Midbrain (tissue), 1 donor: Measurements from ENCODE around the gene PCDH12.
A peak's percentile ranks its signal among the peaks of the same experiment; 100 is the strongest.
"Not testable (repeated sequence)": the region's sequence is repeated elsewhere in the genome, so short reads cannot be mapped to it uniquely, and the experiment has no call there.

Source experiments
- DNase-seq: peaks from one replicate; lab custom pipeline; 2025; lab: John Stamatoyannopoulos, UW

PCDH12 gene

GRCh38 chr5:141940695-141941271, 17.2 kb downstream of the PCDH12 start:
- no peak for DNase-seq

- no peak for DNase-seq
Observed at GRCh38 chr5:141935538-141935937, 22.5 kb downstream of the PCDH12 start.

GRCh38 chr5:141934099-141934844, 23.7 kb downstream of the PCDH12 start:
- no peak for DNase-seq

GRCh38 chr5:141933151-141933550, 24.9 kb downstream of the PCDH12 start:
- DNase-seq, result no peak

- no peak for DNase-seq
Observed at GRCh38 chr5:141931694-141932093, 26.3 kb downstream of the PCDH12 start.

GRCh38 chr5:141929398-141930058, 28.5 kb downstream of the PCDH12 start:
- DNase-seq, result no peak

- DNase-seq, result no peak
Observed at GRCh38 chr5:141928051-141928450, 30.0 kb downstream of the PCDH12 start.

- DNase-seq, result no peak
Observed at GRCh38 chr5:141926434-141926833, 31.6 kb downstream of the PCDH12 start.

GRCh38 chr5:141923448-141924313, 34.3 kb downstream of the PCDH12 start, which contains the start of gene DELE1:
Gene DELE1, plus strand, starts transcription at chr5:141923871. Its CDS starts 71 bp downstream, at chr5:141923942.
- peak; percentile 92 for DNase-seq

GRCh38 chr5:141922827-141923447, 35.1 kb downstream of the PCDH12 start:
- DNase-seq, result not testable (repeated sequence)

- no peak for DNase-seq
Observed at GRCh38 chr5:141920771-141921170, 37.2 kb downstream of the PCDH12 start.

- DNase-seq, result no peak
Observed at GRCh38 chr5:141919218-141920119, 38.5 kb downstream of the PCDH12 start.

GRCh38 chr5:141917760-141918159, 40.2 kb downstream of the PCDH12 start:
- DNase-seq, result no peak

GRCh38 chr5:141916522-141916921, 41.5 kb downstream of the PCDH12 start:
- no peak for DNase-seq

- no peak for DNase-seq
Observed at GRCh38 chr5:141915881-141916336, 42.1 kb downstream of the PCDH12 start.

GRCh38 chr5:141914797-141915196, 43.2 kb downstream of the PCDH12 start:
- DNase-seq, result no peak

GRCh38 chr5:141914199-141914743, 43.7 kb downstream of the PCDH12 start:
- peak; percentile 67 for DNase-seq

- no peak for DNase-seq
Observed at GRCh38 chr5:141913560-141914198, 44.3 kb downstream of the PCDH12 start.

- no peak for DNase-seq
Observed at GRCh38 chr5:141910271-141910673, 47.7 kb downstream of the PCDH12 start.

- no peak for DNase-seq
Observed at GRCh38 chr5:141909212-141909611, 48.8 kb downstream of the PCDH12 start.
